Activated CD4-positive, alpha-beta memory T cell treated with anti-CD3 and anti-CD28 coated beads for 36 hours (primary cell): Measurements from ENCODE around the gene HPSE2. TPM values are rescaled to one million over a fixed set of nuclear protein-coding genes. Genes with fewer than 3 reads are reported as not detected.

Experiments used
- CTCF ChIA-PET: fragments of 350-600 bp; sonication (Branson Sonifier 250); formaldehyde crosslinking; loops from one replicate; lab custom pipeline; 2021; ENCODE audit warnings: antibody characterized with exemption, inconsistent platforms; lab: Charles Lee
- POLR2A ChIA-PET: fragments of 350-600 bp; sonication (Branson Sonifier 250); formaldehyde crosslinking; loops from one replicate; lab custom pipeline; 2021; ENCODE audit warnings: antibody characterized with exemption; lab: Charles Lee
- DNase-seq: peaks from one replicate; pipeline ENCODE4 v3.0.0-alpha.2; 2020
- H3K27ac Mint-ChIP-seq: one replicate; pipeline ENCODE4 v1.8.0; 2021; ENCODE audit warnings: mixed read lengths
- H3K27me3 Mint-ChIP-seq: one replicate; pipeline ENCODE4 v1.8.0; 2021; ENCODE audit warnings: mixed read lengths
- H3K36me3 Mint-ChIP-seq: one replicate; pipeline ENCODE4 v1.8.0; 2021; ENCODE audit warnings: mixed read lengths
- H3K4me1 Mint-ChIP-seq: one replicate; pipeline ENCODE4 v1.8.0; 2021; ENCODE audit warnings: low read depth, mixed read lengths
- H3K4me3 Mint-ChIP-seq: one replicate; pipeline ENCODE4 v1.8.0; 2021; ENCODE audit warnings: mild to moderate bottlenecking, mixed read lengths
- H3K9me3 Mint-ChIP-seq: one replicate; pipeline ENCODE4 v1.8.0; 2021; ENCODE audit warnings: mixed read lengths
- intact Hi-C: fragments of 100-400 bp; cut with micrococcal nuclease; formaldehyde crosslinking; loops from one replicate; pipeline ENCODE4 v1.15.1; 2023
- total RNA-seq, 2 experiments: library from RNA; stranded (reverse); gene quantifications; one replicate each; pipeline ENCODE4 v1.2.3, GENCODE V29; 2021

HPSE2 gene
- total RNA-seq, 2 experiments from 2014 or later, result not detected

GRCh38 chr10:98466861-98467505 lies 768.7 kb downstream of the HPSE2 start:
- H3K27me3 Mint-ChIP-seq, result peaks cover 2% of the 10 kb centered on the region
- intact Hi-C loops, result loop anchor here (1.0 to 5.0 kb wide), 4 partner anchors 197 to 965 kb away; partner anchors contain the start of gene GOT1
- DNase-seq, result no peak
- no peak overlapping the region for H3K27ac Mint-ChIP-seq
- ChIA-PET CTCF (interaction anchor here (0.6 to 3.2 kb wide), 36 partner anchors 9 to 1543 kb away, joined by 3 to 52 read pairs (median 4); partner anchors contain the start of genes DNMBP and GOT1), POLR2A (interaction anchor here (0.7 to 0.9 kb wide), 2 partner anchors 76 to 1379 kb away, joined by 3 read pairs; no protein-coding TSS in a partner anchor)
- peak overlapping the region; percentile 80 for H3K4me3 Mint-ChIP-seq
- peaks cover 4% of the 10 kb centered on the region for H3K4me1 Mint-ChIP-seq
- H3K36me3 Mint-ChIP-seq, result no peaks in the 10 kb centered on the region
- H3K9me3 Mint-ChIP-seq, result no peaks in the 10 kb centered on the region

DNA sequence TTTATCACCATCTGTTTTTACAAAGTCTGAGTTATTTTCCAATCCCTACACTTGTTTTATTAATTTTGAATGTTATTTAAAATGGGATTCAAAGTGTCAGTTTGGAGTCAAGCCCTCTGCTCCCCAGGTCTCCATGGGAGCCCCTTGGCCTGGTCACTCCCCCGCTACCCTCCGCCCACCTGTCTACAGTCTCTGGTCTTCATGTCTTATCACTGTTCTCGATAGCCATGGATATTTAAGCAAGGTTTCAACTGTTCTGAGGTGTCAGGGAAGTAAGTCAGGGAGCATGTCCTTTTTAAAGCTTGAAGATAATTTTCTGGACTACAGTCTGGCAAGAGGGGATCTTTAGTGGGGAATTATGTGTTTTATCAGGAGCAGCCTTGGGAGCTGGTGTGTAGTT lies 769.8 kb downstream of the HPSE2 start:
- Mint-ChIP-seq H3K27me3 (no peaks in the 10 kb centered on the region), H3K9me3 (no peaks in the 10 kb centered on the region), H3K4me3 (no peak overlapping the region), H3K4me1 (peaks cover 4% of the 10 kb centered on the region), H3K27ac (no peak overlapping the region), H3K36me3 (no peaks in the 10 kb centered on the region)
- intact Hi-C loops, result loop anchor here (2.0 to 5.0 kb wide), 2 partner anchors 577 to 966 kb away; partner anchors contain the start of gene GOT1
- ChIA-PET CTCF (interaction anchor here (0.9 to 1.6 kb wide), 4 partner anchors 9 to 781 kb away, joined by 3 to 11 read pairs (median 3); no protein-coding TSS in a partner anchor), POLR2A (no interaction called here)
- DNase-seq, result no peak

- ChIA-PET POLR2A (no interaction called here), CTCF (no interaction called here)
- Mint-ChIP-seq H3K36me3 (no peaks in the 10 kb centered on the region), H3K4me1 (peaks cover 4% of the 10 kb centered on the region), H3K27ac (no peak overlapping the region), H3K4me3 (no peak overlapping the region), H3K9me3 (no peaks in the 10 kb centered on the region), H3K27me3 (peaks cover 2% of the 10 kb centered on the region)
- no peak for DNase-seq
- intact Hi-C loops, result no loop called here
These were observed 771.5 kb downstream of the HPSE2 start for GRCh38 chr10:98463976-98464754.

DNA sequence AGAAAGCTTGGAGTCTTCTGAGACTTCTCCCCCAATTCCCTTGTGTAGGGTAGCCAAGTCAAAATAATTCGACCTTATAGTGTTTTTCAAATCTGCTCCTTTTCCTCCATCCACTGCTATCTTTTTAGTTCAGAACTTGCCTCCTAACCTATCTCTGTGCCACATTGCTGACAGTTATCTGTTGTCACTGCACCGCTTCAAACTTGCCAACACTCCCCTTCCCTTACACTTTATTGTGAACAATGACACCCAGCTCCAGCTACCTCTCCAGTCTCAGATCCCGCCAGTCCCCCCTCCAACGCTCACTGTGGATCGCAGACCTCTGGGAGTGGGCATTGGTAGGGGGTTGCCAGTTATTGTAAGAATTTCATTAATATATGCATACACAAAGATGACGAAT lies 772.6 kb downstream of the HPSE2 start:
- no peaks in the 10 kb centered on the region for H3K9me3 Mint-ChIP-seq
- H3K27me3 Mint-ChIP-seq, result peaks cover 9% of the 10 kb centered on the region
- no peak for DNase-seq
- ChIA-PET POLR2A (no interaction called here), CTCF (no interaction called here)
- H3K4me1 Mint-ChIP-seq, result peaks cover 4% of the 10 kb centered on the region
- H3K4me3 Mint-ChIP-seq, result no peak overlapping the region
- H3K36me3 Mint-ChIP-seq, result no peaks in the 10 kb centered on the region
- intact Hi-C loops, result no loop called here
- H3K27ac Mint-ChIP-seq, result no peak overlapping the region

GRCh38 chr10:98461500-98461842 lies 774.2 kb downstream of the HPSE2 start:
- H3K9me3 Mint-ChIP-seq, result no peaks in the 10 kb centered on the region
- no peak for DNase-seq
- no peak overlapping the region for H3K27ac Mint-ChIP-seq
- intact Hi-C loops, result no loop called here
- no peak overlapping the region for H3K4me3 Mint-ChIP-seq
- H3K27me3 Mint-ChIP-seq, result peaks cover 12% of the 10 kb centered on the region
- no peaks in the 10 kb centered on the region for H3K36me3 Mint-ChIP-seq
- H3K4me1 Mint-ChIP-seq, result no peaks in the 10 kb centered on the region
- CTCF ChIA-PET, result no interaction called here
- POLR2A ChIA-PET, result no interaction called here

GRCh38 chr10:98460837-98461499 lies 774.7 kb downstream of the HPSE2 start:
- no peak overlapping the region for H3K4me3 Mint-ChIP-seq
- no peak overlapping the region for H3K27ac Mint-ChIP-seq
- no peaks in the 10 kb centered on the region for H3K4me1 Mint-ChIP-seq

GRCh38 chr10:98458809-98459784 lies 776.6 kb downstream of the HPSE2 start:
- no peak for DNase-seq
- Mint-ChIP-seq H3K4me3 (no peak overlapping the region), H3K27ac (no peak overlapping the region), H3K4me1 (no peaks in the 10 kb centered on the region), H3K27me3 (peaks cover 12% of the 10 kb centered on the region), H3K36me3 (no peaks in the 10 kb centered on the region), H3K9me3 (no peaks in the 10 kb centered on the region)
- ChIA-PET POLR2A (no interaction called here), CTCF (interaction anchor here (0.6 to 1.9 kb wide), 2 partner anchors 33 to 1101 kb away, joined by 3 to 5 read pairs; no protein-coding TSS in a partner anchor)
- intact Hi-C loops, result no loop called here

More at GRCh38 chr10:98460837-98461499, 774.7 kb downstream of the HPSE2 start:
- ChIA-PET CTCF (interaction anchor here (1.9 kb wide), 1 partner anchor 35 kb away, joined by 5 read pairs; no protein-coding TSS in a partner anchor), POLR2A (no interaction called here)
- H3K36me3 Mint-ChIP-seq, result no peaks in the 10 kb centered on the region
- no peaks in the 10 kb centered on the region for H3K9me3 Mint-ChIP-seq
- intact Hi-C loops, result no loop called here
- no peak for DNase-seq
- H3K27me3 Mint-ChIP-seq, result peaks cover 12% of the 10 kb centered on the region

GRCh38 chr10:98457721-98458120 lies 777.9 kb downstream of the HPSE2 start:
- no peaks in the 10 kb centered on the region for H3K36me3 Mint-ChIP-seq
- peaks cover 13% of the 10 kb centered on the region for H3K27me3 Mint-ChIP-seq

GRCh38 chr10:98456686-98457482 lies 778.8 kb downstream of the HPSE2 start:
- no peak overlapping the region for H3K27ac Mint-ChIP-seq
- ChIA-PET POLR2A (no interaction called here), CTCF (interaction anchor here (0.7 to 1.3 kb wide), 2 partner anchors 9 to 10 kb away, joined by 3 to 6 read pairs; no protein-coding TSS in a partner anchor)
- intact Hi-C loops, result no loop called here
- no peaks in the 10 kb centered on the region for H3K9me3 Mint-ChIP-seq
- peaks cover 18% of the 10 kb centered on the region for H3K27me3 Mint-ChIP-seq
- no peak overlapping the region for H3K4me3 Mint-ChIP-seq
- H3K36me3 Mint-ChIP-seq, result no peaks in the 10 kb centered on the region
- no peaks in the 10 kb centered on the region for H3K4me1 Mint-ChIP-seq
- no peak for DNase-seq

More at GRCh38 chr10:98457721-98458120, 777.9 kb downstream of the HPSE2 start:
- Mint-ChIP-seq H3K9me3 (no peaks in the 10 kb centered on the region), H3K4me1 (no peaks in the 10 kb centered on the region), H3K4me3 (no peak overlapping the region), H3K27ac (no peak overlapping the region)
- DNase-seq, result no peak
- POLR2A ChIA-PET, result no interaction called here
- intact Hi-C loops, result no loop called here
- CTCF ChIA-PET, result interaction anchor here (1.3 kb wide), 1 partner anchor 9 kb away, joined by 6 read pairs; no protein-coding TSS in a partner anchor

DNA sequence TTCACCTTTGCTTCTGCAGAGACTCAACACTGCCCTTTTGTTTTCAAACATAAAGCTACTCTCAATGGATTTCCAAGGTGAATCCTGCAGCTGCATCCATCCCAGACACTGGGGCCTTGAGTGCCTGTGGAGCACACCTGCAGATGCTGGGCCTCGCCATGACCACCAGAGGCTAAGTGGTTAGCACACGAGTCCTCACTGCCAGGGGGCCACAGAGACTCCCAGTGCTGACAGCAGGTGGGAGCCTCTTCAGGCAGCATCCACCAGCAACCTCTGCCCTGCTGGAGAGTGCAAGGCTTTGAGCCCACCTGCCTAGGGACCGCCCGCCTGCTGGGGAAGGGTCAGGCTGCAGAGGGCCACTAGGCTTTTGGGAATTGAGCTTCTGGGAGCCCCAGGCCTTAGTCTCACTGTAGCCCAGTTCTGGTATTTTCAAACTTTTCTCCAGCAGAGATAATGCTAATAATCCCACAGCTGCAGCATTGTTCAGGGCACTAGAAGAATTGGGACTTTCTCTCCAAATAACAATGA lies 779.5 kb downstream of the HPSE2 start:
- no peaks in the 10 kb centered on the region for H3K36me3 Mint-ChIP-seq
- CTCF ChIA-PET, result interaction anchor here (0.5 to 0.7 kb wide), 2 partner anchors 10 to 903 kb away, joined by 3 read pairs; no protein-coding TSS in a partner anchor

More for the DNA sequence above, 779.5 kb downstream of the HPSE2 start:
- no peaks in the 10 kb centered on the region for H3K9me3 Mint-ChIP-seq
- intact Hi-C loops, result no loop called here
- no peak for DNase-seq
- H3K27ac Mint-ChIP-seq, result no peak overlapping the region
- POLR2A ChIA-PET, result no interaction called here
- H3K27me3 Mint-ChIP-seq, result peaks cover 18% of the 10 kb centered on the region
- H3K4me1 Mint-ChIP-seq, result no peaks in the 10 kb centered on the region
- no peak overlapping the region for H3K4me3 Mint-ChIP-seq
